Testis (tissue), 3 donors: Measurements from ENCODE around the gene GUCY2D. TPM values are rescaled to one million over a fixed set of nuclear protein-coding genes. Genes with fewer than 3 reads are reported as not detected.

Experiments used
- DNase-seq: peaks from one replicate; pipeline ENCODE4 v3.0.0-alpha.2; 2019
- H3K27ac ChIP-seq, 2 donors: fragments of 200-600 bp; sonication (generic); one replicate each; pipeline ENCODE4 v1.5.1; 2019
- H3K27me3 ChIP-seq: fragments of 200-600 bp; sonication (generic); one replicate; pipeline ENCODE4 v1.5.1; 2019
- H3K36me3 ChIP-seq: fragments of 200-600 bp; sonication (generic); one replicate; pipeline ENCODE4 v1.5.1; 2017; ENCODE audit warnings: low read depth; ENCODE audit errors: missing control alignments
- H3K4me1 ChIP-seq: fragments of 200-600 bp; sonication (generic); one replicate; pipeline ENCODE4 v1.5.1; 2019
- H3K4me3 ChIP-seq, 2 donors: fragments of 200-600 bp; sonication (generic); one replicate each; pipeline ENCODE4 v1.5.1; 2017 to 2019
- H3K9me3 ChIP-seq: fragments of 200-600 bp; sonication (generic); one replicate; pipeline ENCODE4 v1.5.1; 2017
- POLR2A ChIP-seq: fragments of 450-650 bp; IDR thresholded peaks from one replicate; pipeline ENCODE4 v1.6.1; 2017; ENCODE audit warnings: antibody characterized with exemption, mild to moderate bottlenecking, moderate library complexity
- WGBS, 2 donors: methylation state at CpG; one replicate each; pipeline ENCODE4 v1.1.5; 2018; 5-methylcytosine and 5-hydroxymethylcytosine counted together
- intact Hi-C: fragments of 100-400 bp; cut with DNase I; formaldehyde crosslinking; loops from one replicate; pipeline ENCODE4 v1.15.1; 2023; ENCODE audit warnings: low total_unique reads
- polyA plus RNA-seq: library from polyadenylated mRNA; stranded (reverse); fragments of 350-450 nt; fragmentation: Illumina TruSeq; extraction: RNeasy Lipid Tissue Mini Kit (QIAGEN cat#74804); gene quantifications from one replicate; pipeline ENCODE4 v1.2.3, GENCODE V29; 2014; ENCODE audit warnings: low read depth, low replicate concordance; ENCODE audit not compliant: insufficient read depth
- total RNA-seq, 2 donors: library from RNA; depleted of rRNA; stranded (reverse); fragments of >200 nt; gene quantifications; one replicate each; pipeline ENCODE4 v1.2.3, GENCODE V29; 2016
- TF ChIP-seq, protein P1 (sequence below), 3 experiments: fragments of 450-650 bp in 2 of 3; fragments of 200-600 bp in 1 of 3; sonication (generic) in 1 of 3; IDR thresholded peaks; one replicate each; pipeline ENCODE4 v1.5.1; 2016 to 2019; ENCODE audit warnings: antibody characterized with exemption in 3 of 3, mild to moderate bottlenecking in 2 of 3, moderate library complexity in 1 of 3

Gene GUCY2D
- total and polyA plus RNA-seq, 3 donors from 2014 or later: 1.3 to 2.4 (median 1.7) TPM

DNA sequence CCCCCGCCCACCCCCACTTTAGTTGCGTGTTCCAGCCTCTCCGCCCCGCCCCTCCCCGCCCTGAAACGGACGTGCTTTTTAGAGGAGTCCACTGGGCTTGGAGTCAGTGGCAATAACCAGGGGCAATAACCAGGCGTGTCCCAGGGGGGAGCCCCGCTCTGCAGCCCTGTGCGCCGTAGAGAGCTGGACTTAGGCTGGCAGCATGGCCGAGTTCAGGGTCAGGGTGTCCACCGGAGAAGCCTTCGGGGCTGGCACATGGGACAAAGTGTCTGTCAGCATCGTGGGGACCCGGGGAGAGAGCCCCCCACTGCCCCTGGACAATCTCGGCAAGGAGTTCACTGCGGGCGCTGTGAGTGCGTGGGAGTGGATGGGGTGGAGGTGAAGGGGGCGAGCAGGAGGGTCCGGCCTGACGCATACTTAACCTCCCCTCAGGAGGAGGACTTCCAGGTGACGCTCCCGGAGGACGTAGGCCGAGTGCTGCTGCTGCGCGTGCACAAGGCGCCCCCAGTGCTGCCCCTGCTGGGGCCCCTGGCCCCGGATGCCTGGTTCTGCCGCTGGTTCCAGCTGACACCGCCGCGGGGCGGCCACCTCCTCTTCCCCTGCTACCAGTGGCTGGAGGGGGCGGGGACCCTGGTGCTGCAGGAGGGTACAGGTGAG is 36.7 kb downstream of the GUCY2D start, which contains the start of gene ALOX15B:
Gene ALOX15B, plus strand, starts transcription at position 106 of the 657 bp plus-strand sequence. Its CDS starts 97 bp downstream, at position 203.
- no peaks in the 10 kb centered on the region for H3K4me1 ChIP-seq
- no peak within 1 kb of the TSS for H3K27ac ChIP-seq
- no peaks in the 10 kb centered on the region for H3K9me3 ChIP-seq
- WGBS, 2 donors: 6 to 10% methylated on average over 2 to 32 of the region's 37 CpGs
- no peaks in the 10 kb centered on the region for H3K36me3 ChIP-seq
- TF ChIP-seq, protein P1, sequence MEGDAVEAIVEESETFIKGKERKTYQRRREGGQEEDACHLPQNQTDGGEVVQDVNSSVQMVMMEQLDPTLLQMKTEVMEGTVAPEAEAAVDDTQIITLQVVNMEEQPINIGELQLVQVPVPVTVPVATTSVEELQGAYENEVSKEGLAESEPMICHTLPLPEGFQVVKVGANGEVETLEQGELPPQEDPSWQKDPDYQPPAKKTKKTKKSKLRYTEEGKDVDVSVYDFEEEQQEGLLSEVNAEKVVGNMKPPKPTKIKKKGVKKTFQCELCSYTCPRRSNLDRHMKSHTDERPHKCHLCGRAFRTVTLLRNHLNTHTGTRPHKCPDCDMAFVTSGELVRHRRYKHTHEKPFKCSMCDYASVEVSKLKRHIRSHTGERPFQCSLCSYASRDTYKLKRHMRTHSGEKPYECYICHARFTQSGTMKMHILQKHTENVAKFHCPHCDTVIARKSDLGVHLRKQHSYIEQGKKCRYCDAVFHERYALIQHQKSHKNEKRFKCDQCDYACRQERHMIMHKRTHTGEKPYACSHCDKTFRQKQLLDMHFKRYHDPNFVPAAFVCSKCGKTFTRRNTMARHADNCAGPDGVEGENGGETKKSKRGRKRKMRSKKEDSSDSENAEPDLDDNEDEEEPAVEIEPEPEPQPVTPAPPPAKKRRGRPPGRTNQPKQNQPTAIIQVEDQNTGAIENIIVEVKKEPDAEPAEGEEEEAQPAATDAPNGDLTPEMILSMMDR (IDR thresholded peaks at IDR 0.05): no peak
- no peak for TF ChIP-seq POLR2A
- DNase-seq: no peak
- H3K27me3 ChIP-seq: no peaks in the 10 kb centered on the region
- H3K4me3 ChIP-seq: peak within 1 kb of the TSS in 1 of 2 donors; percentile 53
- intact Hi-C loops: no loop called here

DNA sequence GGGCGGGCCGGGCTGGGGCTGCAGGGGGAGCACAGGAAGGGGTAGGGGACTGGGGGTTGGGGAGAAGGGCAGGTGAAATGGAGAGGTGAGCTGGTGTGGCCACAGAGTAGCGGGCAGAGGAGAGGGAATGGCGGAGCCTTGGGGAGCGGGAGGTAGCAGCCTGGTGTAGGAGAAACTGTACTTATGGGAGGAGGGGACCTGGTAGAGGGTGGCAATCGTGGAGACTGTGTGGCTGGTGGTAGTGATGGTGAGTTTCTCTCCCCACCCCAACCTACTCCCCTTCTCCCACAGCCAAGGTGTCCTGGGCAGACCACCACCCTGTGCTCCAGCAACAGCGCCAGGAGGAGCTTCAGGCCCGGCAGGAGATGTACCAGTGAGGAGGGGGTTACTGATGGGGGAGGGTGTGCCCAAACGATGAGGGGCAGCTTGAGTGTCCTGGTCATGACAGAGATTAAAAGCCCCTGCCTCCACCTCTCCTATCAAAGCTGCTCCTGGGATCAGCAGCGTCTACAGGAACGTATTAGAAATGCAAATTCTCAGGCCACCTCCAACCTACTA is 37.3 kb downstream of the GUCY2D start:
- Histone ChIP-seq H3K4me3 (peak overlapping the region in 1 of 2 donors; percentile 53), H3K9me3 (no peaks in the 10 kb centered on the region), H3K36me3 (no peaks in the 10 kb centered on the region), H3K27ac (no peak overlapping the region), H3K27me3 (no peaks in the 10 kb centered on the region), H3K4me1 (no peaks in the 10 kb centered on the region)
- no peak for DNase-seq
- WGBS, 2 donors: 37 to 48% methylated on average over 11 of the region's 11 CpGs
- intact Hi-C loops: loop anchor here (10.0 kb wide), 1 partner anchor 45 kb away; no protein-coding TSS in a partner anchor
- TF ChIP-seq, protein P1 (IDR thresholded peaks at IDR 0.05): no peak
- no peak for TF ChIP-seq POLR2A

- Histone ChIP-seq H3K9me3 (no peaks in the 10 kb centered on the region), H3K36me3 (no peaks in the 10 kb centered on the region), H3K27ac (no peak overlapping the region), H3K27me3 (no peaks in the 10 kb centered on the region), H3K4me1 (no peaks in the 10 kb centered on the region), H3K4me3 (no peak overlapping the region)
- peak; percentile 37 for DNase-seq
- no peak for TF ChIP-seq POLR2A
- TF ChIP-seq, protein P1 (IDR thresholded peaks at IDR 0.05): peak in 1 of 3 experiments; percentile 57
- intact Hi-C loops: loop anchor here (10.0 kb wide), 1 partner anchor 47 kb away; no protein-coding TSS in a partner anchor
- WGBS, 2 donors: 65 to 71% methylated on average over 8 of the region's 8 CpGs
Measured at GRCh38 chr17:8041249-8041928, 39.0 kb downstream of the GUCY2D start.

GRCh38 chr17:8041979-8042378 is 39.6 kb downstream of the GUCY2D start:
- Histone ChIP-seq H3K27me3 (no peaks in the 10 kb centered on the region), H3K4me1 (no peaks in the 10 kb centered on the region), H3K9me3 (no peaks in the 10 kb centered on the region), H3K4me3 (no peak overlapping the region), H3K27ac (no peak overlapping the region), H3K36me3 (no peaks in the 10 kb centered on the region)
- TF ChIP-seq POLR2A: no peak
- TF ChIP-seq, protein P1 (IDR thresholded peaks at IDR 0.05): no peak
- no peak for DNase-seq
- intact Hi-C loops: loop anchor here (10.0 kb wide), 1 partner anchor 47 kb away; no protein-coding TSS in a partner anchor
